H1 (cell line): ENCODE results near the gene CNRIP1.

Source experiments
- CHD1 ChIP-seq: IDR thresholded peaks from 2 replicates; pipeline ENCODE4 v1.6.1; 2012; ENCODE audit warnings: low read depth, low read length, improper control_type of control experiment
- CHD2 ChIP-seq: IDR thresholded peaks from 2 replicates; pipeline ENCODE4 v1.6.1; 2012; ENCODE audit warnings: low read length, improper control_type of control experiment
- CTCF ChIP-seq, 3 experiments: IDR thresholded peaks; 1 replicate in 2 of 3; 2 replicates in 1 of 3; pipeline versions ENCODE4 v1.5.1 to v1.6.1; 2011; ENCODE audit warnings: low read length in 3 of 3, mild to moderate bottlenecking in 3 of 3, inconsistent platforms in 2 of 3, low read depth in 1 of 3, moderate library complexity in 1 of 3; ENCODE audit not compliant: insufficient read depth in 1 of 3; ENCODE audit errors: control extremely low read depth in 1 of 3
- GABPA ChIP-seq: IDR thresholded peaks from 2 replicates; pipeline ENCODE4 v1.6.1; 2011; ENCODE audit warnings: mild to moderate bottlenecking, low read length, moderate library complexity, borderline replicate concordance; ENCODE audit not compliant: insufficient read depth
- JUN ChIP-seq: IDR thresholded peaks from 2 replicates; pipeline ENCODE4 v1.6.1; 2011; ENCODE audit warnings: low read depth, mild to moderate bottlenecking, improper control_type of control experiment, low read length
- MAFK ChIP-seq: IDR thresholded peaks from 2 replicates; pipeline ENCODE4 v1.6.1; 2012; ENCODE audit warnings: low read depth, mild to moderate bottlenecking, improper control_type of control experiment, low read length
- POLR2A ChIP-seq, 2 experiments: IDR thresholded peaks; 1 replicate in 1 of 2; 2 replicates in 1 of 2; pipeline ENCODE4 v1.6.1; 2011; ENCODE audit warnings: low read depth in 2 of 2, low read length in 2 of 2, mild to moderate bottlenecking in 2 of 2; ENCODE audit errors: control extremely low read depth in 1 of 2
- POLR2AphosphoS5 ChIP-seq: IDR thresholded peaks from 2 replicates; pipeline ENCODE4 v1.6.1; 2011; ENCODE audit warnings: low read depth, low read length
- RFX5 ChIP-seq: IDR thresholded peaks from 2 replicates; pipeline ENCODE4 v1.6.1; 2011; ENCODE audit warnings: low read depth, low read length, improper control_type of control experiment, borderline replicate concordance
- RXRA ChIP-seq: IDR thresholded peaks from 2 replicates; pipeline ENCODE4 v1.6.1; 2011; ENCODE audit warnings: low read depth, mild to moderate bottlenecking, low read length, moderate library complexity; ENCODE audit not compliant: insufficient read depth
- YY1 ChIP-seq: IDR thresholded peaks from 2 replicates; pipeline ENCODE4 v1.6.1; 2011; ENCODE audit warnings: low read depth, mild to moderate bottlenecking, low read length
- ZNF274 ChIP-seq: IDR thresholded peaks from 2 replicates; pipeline ENCODE4 v1.7.0; 2012; ENCODE audit warnings: low read length, borderline replicate concordance; ENCODE audit errors: extremely low read depth

- TF ChIP-seq CTCF (IDR thresholded peaks at IDR 0.05; ENCODE audit: control extremely low read depth in 1 of 3, insufficient read depth in 1 of 3, low read depth in 1 of 3, low read length in 3 of 3) (no peak), RFX5 (no peak), JUN (no peak), RXRA (no peak), ZNF274 (no peak), CHD2 (no peak), POLR2A (IDR thresholded peaks at IDR 0.05; ENCODE audit: control extremely low read depth in 1 of 2, low read depth in 2 of 2, low read length in 2 of 2) (no peak), GABPA (no peak), YY1 (no peak), MAFK (no peak), CHD1 (no peak), POLR2AphosphoS5 (no peak)
These were observed 25.6 kb upstream of the CNRIP1 start for GRCh38 chr2:68345129-68345875.
